GM21619 (cell line): ENCODE results near the gene COG4.

ENCODE experiments used
- ATAC-seq: cut with Tn5 transposase; IDR thresholded peaks from one replicate; pipeline ENCODE4 v1.9.1; 2021; ENCODE audit not compliant: unreplicated experiment

Gene COG4

GRCh38 chr16:70480127-70481105 is 42.9 kb downstream of the COG4 start:
- no peak for ATAC-seq

DNA sequence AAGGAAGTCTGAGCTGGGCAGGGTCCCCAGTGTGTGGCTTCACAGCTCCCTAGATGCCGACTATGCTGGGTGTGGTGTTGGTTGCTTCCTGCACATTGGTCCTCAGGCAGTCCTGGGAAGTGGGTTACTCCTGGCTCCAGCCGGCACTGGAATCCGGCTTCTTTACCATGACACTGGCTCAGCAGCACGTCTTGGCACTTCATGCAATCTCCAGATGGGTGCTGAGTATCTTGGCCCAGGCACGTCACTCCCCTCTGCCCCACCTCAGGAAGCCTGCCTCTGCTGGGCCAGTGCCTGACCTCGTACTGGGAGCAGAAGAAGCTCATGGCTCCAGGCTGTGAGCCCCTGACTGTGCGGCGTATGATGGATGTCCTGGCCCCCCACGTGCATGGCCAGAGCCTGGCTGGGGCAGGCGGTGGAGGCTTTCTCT is 44.4 kb downstream of the COG4 start:
- ATAC-seq = no peak

DNA sequence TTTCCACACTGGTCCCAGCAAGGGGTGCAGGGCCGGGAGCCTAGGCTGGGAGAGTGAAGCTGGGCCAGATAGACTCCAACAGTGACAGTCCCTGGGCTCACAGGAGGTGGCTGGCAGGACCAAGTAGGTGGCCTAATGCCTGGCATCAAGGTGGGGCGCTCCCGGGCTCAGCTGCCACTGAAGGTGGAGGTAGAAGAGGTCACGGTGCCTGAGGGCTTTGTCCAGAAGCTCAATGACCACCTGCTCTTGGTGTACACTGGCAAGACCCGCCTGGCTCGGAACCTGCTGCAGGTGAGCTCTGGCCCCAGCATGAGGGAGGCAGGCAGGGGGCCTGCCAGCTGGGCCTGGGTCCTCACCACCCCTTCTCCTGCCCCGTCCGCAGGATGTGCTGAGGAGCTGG is 45.2 kb downstream of the COG4 start:
- ATAC-seq = no peak

GRCh38 chr16:70476272-70477020 is 46.9 kb downstream of the COG4 start:
- peak; percentile 85 for ATAC-seq

DNA sequence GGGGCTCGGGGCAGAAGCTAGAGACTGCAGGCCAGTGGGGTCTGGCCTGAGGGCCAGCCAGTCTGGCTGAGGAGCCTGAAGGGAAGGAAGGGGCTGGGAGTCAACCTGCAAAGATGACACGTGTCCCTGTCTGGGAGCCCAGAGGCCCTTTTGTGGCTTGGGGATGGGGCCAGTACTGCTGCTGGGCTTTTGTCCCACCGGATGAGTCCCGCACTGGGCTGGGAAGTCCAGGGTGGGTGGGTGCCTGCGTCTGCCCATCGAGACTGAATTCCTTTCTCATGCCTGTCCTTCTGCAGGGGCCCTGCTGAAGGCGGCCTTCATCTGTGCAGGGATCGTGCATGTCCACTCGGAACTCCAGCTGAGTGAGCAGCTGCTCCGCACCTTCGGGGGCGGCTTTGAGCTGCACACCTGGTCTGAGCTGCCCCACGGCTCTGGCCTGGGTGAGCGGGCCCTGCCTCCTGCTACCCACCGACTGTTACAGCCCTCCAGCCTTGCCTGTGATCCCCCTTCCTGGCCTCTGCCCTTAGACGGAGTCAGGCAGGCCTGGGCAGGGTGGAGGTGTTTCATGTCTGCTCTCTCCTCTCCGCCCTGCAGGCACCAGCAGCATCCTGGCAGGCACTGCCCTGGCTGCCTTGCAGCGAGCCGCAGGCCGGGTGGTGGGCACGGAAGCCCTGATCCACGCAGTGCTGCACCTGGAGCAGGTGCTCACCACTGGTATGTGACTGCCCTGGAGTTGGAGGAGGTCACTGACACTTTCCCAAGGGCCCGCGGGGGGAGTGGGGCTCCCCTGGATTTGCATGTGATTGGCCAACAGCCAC is 48.1 kb downstream of the COG4 start:
- no peak for ATAC-seq

GRCh38 chr16:70474320-70475053 is 48.9 kb downstream of the COG4 start:
- ATAC-seq = no peak

GRCh38 chr16:70473446-70474319 is 49.7 kb downstream of the COG4 start:
- ATAC-seq = no peak

DNA sequence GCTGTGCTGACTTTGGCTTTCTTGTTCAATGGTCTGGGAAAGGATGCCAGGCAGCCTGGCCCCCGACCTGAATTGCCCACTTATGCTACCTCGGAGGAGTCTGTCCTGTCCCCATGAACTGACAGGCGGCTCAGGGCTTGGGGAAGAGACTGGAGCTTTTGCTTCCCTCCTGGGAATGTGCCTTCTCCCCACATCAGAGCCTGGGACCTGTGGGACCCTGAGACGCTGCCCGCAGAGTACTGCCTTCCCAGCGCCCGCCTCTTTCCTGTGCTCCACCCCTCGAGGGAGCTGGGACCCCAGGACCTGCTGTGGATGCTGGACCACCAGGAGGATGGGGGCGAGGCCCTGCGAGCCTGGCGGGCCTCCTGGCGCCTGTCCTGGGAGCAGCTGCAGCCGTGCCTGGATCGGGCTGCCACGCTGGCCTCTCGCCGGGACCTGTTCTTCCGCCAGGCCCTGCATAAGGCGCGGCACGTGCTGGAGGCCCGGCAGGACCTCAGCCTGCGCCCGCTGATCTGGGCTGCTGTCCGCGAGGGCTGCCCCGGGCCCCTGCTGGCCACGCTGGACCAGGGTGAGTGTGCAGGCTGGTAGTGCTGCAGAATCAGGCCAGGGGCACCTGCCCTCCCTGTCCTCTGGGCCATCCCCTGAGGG is 50.4 kb downstream of the COG4 start:
- ATAC-seq = no peak

DNA sequence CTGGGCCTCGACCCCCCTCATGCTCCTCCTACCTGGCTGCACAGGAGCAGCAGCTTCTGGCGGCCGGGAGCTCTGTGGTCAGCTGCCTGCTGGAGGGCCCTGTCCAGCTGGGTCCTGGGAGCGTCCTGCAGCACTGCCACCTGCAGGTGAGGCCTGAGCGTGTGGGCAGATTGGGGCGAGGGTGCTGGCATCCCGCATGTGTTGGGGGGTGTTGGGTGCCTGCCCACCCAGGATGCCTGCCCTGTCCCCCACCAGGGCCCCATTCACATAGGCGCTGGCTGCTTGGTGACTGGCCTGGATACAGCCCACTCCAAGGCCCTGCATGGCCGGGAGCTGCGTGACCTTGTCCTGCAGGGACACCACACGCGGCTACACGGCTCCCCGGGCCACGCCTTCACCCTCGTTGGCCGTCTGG is 52.4 kb downstream of the COG4 start:
- no peak for ATAC-seq

DNA sequence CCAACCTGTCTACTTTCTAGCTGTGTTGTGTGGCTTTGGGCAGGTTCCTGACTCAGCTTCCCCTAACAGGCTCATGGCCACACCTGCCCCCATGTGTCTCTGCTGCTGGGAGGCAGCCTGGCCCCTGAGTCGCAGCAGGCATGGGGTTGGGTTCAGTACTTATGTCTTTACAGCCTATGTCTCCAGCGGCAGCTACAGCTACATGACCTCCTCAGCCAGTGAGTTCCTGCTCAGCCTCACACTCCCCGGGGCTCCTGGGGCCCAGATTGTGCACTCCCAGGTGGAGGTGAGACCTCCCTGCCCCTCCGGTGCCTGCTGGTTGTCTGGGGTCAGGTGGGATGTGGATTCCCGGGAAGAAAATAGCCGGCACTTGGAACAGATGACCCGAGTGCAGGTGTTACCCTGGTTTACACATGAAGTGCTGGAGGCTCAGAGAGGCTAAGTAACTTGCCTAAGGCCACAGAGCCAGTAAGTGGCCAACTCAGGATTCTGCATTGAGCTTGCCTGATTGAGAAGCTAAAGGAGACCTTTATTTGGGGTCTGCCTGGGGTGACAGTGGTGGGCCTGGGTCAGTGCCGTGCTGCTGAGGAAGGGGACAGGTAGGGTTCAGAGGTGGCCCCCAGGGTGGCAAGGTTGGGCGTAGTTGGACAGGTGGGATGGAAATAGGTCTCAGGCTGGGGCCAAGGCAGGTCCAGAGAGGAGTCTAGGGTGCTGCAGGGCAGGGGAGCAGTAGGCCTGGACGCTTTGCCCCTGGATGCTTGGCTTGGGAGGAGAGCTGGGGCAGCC is 53.0 kb downstream of the COG4 start:
- ATAC-seq = no peak

GRCh38 chr16:70468776-70469525 is 54.4 kb downstream of the COG4 start:
- ATAC-seq = no peak

DNA sequence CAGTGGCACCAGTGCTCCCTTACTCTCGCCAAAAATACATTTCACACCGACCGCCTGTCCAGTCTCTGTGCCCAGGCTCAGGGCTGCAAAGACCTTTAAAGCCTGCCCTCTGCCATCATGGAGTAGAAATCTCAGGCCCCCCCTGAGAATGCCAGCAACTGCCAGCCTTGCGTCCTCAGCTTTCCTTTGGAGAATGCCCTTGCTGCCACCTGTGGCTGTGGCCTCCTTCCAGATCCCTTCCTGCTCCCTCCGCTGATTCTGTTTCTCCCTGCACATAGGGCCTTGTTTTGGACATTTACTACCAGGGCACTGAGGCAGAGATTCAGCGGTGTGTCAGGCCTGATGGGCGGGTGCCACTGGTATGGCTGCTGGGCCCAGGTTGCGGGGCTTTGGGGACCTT is 55.7 kb downstream of the COG4 start:
- ATAC-seq = no peak

- no peak for ATAC-seq
Observed at GRCh38 chr16:70467113-70467512, 56.2 kb downstream of the COG4 start.

- no peak for ATAC-seq
Observed at GRCh38 chr16:70466805-70467076, 56.6 kb downstream of the COG4 start.

DNA sequence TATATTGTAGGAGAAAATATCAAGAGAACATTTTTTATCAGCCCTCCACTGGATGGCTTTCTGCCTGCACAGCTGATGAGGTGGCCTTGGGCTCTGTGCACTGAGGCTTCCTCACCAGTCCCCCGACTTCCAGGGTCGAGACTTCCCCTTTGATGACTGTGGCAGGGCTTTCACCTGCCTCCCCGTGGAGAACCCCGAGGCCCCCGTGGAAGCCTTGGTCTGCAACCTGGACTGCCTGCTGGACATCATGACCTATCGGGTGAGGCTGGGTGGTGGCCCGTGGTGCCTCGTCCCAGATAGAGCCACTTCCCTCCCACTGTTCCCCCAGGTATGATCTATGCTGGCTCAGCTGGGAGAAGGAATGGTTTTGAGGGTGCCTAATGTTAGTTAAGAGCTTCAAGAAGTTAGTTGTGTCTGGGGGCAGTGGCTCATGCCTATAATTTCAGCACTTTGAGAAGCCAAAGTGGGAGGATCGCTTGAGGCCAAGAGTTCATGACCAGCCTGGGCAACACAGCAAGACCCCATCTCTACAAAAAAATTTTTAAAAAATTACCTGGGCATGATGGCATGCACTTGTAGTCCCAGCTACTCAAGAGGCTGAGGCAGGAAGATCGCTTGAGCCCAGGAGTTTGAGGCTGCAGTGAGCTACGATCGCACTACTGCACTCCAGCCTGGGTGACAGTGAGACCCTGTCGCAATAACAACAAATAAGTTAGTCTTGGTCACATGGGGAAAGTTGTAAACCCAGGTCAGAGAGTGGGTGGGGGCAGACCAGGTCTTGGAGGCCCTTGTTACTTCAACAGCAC is 57.2 kb downstream of the COG4 start:
- no peak for ATAC-seq

DNA sequence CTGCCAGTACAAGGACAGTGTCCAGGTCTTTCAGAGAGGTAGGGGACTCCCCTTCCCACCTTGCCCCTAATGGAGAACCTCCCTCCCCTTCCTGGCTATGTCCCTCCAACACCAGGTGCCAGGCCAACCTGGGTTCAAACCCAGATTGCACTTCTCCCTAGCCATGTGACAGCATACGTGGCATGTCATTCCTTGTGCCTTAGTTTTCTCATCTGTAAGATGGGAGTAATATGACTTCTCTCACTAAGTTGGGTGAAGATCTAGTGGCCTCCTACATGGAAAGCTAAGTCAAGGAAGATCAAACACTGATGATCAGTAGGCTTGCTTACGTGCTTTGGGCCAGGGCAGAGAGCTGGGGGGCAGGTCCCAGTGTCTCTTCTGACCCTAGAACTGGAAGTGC is 60.1 kb downstream of the COG4 start:
- no peak for ATAC-seq

DNA sequence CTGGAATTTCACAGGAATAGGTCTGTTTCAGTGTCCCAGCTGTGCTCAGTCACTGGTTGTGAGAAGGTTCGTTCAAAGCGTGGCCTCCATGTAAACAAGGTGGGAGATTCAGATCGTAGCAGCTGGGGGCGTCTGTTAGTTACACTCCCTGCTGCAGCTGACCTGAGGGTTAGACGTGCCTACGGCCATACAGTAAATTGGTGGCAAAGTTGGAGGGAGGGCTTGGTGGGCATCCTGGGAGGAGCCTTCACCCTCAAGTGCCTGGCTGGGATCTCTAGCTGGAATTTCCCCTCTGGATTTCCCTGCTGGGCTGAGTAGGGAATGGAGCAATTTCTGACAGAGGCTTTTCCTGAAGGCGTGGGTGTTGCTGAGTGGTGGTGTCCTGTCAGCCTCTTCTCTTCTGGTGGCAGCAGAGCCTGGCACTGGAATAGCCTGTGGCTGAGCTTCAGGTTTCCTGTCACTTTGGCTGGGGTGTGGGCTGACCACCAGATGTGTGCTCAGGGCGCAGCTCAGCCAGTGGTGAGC is 62.6 kb downstream of the COG4 start:
- ATAC-seq = no peak
